NK-92 (cell line): ENCODE measurements around the gene SMYD3.

Experiments
- DNase-seq: peaks from one replicate; lab custom pipeline; 2025; ENCODE audit not compliant: unreplicated experiment; lab: John Stamatoyannopoulos, UW

Gene SMYD3

GRCh38 chr1:246000638-246001015 is 506.5 kb downstream of the SMYD3 start:
- no peak for DNase-seq

GRCh38 chr1:245999697-246000637 is 507.1 kb downstream of the SMYD3 start:
- no peak for DNase-seq

- no peak for DNase-seq
Measured at GRCh38 chr1:245997471-245998258, 509.4 kb downstream of the SMYD3 start.

GRCh38 chr1:245996811-245997210 is 510.3 kb downstream of the SMYD3 start:
- DNase-seq, result no peak

GRCh38 chr1:245995474-245995873 is 511.6 kb downstream of the SMYD3 start:
- no peak for DNase-seq

- no peak for DNase-seq
Measured at GRCh38 chr1:245991266-245991665, 515.8 kb downstream of the SMYD3 start.

GRCh38 chr1:245990315-245991022 is 516.6 kb downstream of the SMYD3 start:
- DNase-seq, result no peak

GRCh38 chr1:245988393-245989078 is 518.5 kb downstream of the SMYD3 start:
- no peak for DNase-seq

GRCh38 chr1:245987997-245988392 is 519.1 kb downstream of the SMYD3 start:
- DNase-seq, result no peak

GRCh38 chr1:245987577-245987976 is 519.5 kb downstream of the SMYD3 start:
- DNase-seq, result no peak

- DNase-seq, result no peak
Measured at GRCh38 chr1:245987219-245987545, 519.9 kb downstream of the SMYD3 start.

- no peak for DNase-seq
Measured at GRCh38 chr1:245986404-245987218, 520.5 kb downstream of the SMYD3 start.

- no peak for DNase-seq
Measured at GRCh38 chr1:245984390-245985155, 522.5 kb downstream of the SMYD3 start.

GRCh38 chr1:245983294-245983967 is 523.6 kb downstream of the SMYD3 start:
- DNase-seq, result no peak

- no peak for DNase-seq
Measured at GRCh38 chr1:245979589-245979988, 527.5 kb downstream of the SMYD3 start.

- no peak for DNase-seq
Measured at GRCh38 chr1:245978915-245979314, 528.2 kb downstream of the SMYD3 start.

GRCh38 chr1:245972476-245972875 is 534.6 kb downstream of the SMYD3 start:
- no peak for DNase-seq

- no peak for DNase-seq
Measured at GRCh38 chr1:245971711-245972085, 535.4 kb downstream of the SMYD3 start.
